GM06990 (cell line): ENCODE results near the gene TMEM233.
A peak's percentile ranks its signal among the peaks of the same experiment; 100 is the strongest.

Source experiments
- DNase-seq: peaks from one replicate; pipeline ENCODE4 v3.0.0-alpha.2; 2011; ENCODE audit not compliant: insufficient read length; ENCODE audit errors: extremely low read depth
- H3K27me3 ChIP-seq: replicated peaks from 2 replicates; pipeline ENCODE4 v1.6.0; 2011; ENCODE audit warnings: low read length; ENCODE audit not compliant: control insufficient read depth, insufficient read depth
- H3K36me3 ChIP-seq: 2 replicates; pipeline ENCODE4 v1.5.1; 2011; ENCODE audit warnings: low read length; ENCODE audit not compliant: control insufficient read depth, insufficient read depth
- H3K4me3 ChIP-seq: replicated peaks from 2 replicates; pipeline ENCODE4 v1.5.1; 2011; ENCODE audit warnings: low read depth, mild to moderate bottlenecking, control low read depth, low read length
- TF ChIP-seq, protein P1 (sequence below): IDR thresholded peaks from 2 replicates; pipeline ENCODE4 v1.5.1; 2011; ENCODE audit warnings: low read length, control low read depth, mild to moderate bottlenecking, inconsistent platforms; ENCODE audit not compliant: insufficient read depth, poor library complexity, severe bottlenecking

TMEM233 gene

DNA sequence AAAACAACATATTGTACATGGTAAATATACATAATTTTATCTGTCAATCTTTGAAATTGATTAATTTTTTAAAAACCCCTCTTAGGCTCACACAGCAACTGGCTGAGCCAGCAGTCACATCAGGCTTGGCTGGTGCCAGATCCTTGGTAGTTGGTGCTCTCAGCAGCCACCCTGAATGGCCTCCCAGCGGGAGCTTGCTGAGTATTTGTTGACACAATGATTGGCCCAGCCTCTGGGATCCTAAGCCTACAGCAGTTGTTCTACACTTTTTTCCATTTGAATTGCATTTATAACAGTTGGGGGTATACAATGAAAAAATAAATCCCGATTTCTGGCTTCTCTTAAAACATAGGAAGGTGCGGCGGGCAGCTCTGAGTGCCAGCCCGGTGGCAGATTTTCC is 85.5 kb downstream of the TMEM233 start:
- Histone ChIP-seq H3K4me3 (no peak overlapping the region), H3K36me3 (peaks cover 53% of the 10 kb centered on the region), H3K27me3 (no peaks in the 10 kb centered on the region)
- TF ChIP-seq, protein P1, sequence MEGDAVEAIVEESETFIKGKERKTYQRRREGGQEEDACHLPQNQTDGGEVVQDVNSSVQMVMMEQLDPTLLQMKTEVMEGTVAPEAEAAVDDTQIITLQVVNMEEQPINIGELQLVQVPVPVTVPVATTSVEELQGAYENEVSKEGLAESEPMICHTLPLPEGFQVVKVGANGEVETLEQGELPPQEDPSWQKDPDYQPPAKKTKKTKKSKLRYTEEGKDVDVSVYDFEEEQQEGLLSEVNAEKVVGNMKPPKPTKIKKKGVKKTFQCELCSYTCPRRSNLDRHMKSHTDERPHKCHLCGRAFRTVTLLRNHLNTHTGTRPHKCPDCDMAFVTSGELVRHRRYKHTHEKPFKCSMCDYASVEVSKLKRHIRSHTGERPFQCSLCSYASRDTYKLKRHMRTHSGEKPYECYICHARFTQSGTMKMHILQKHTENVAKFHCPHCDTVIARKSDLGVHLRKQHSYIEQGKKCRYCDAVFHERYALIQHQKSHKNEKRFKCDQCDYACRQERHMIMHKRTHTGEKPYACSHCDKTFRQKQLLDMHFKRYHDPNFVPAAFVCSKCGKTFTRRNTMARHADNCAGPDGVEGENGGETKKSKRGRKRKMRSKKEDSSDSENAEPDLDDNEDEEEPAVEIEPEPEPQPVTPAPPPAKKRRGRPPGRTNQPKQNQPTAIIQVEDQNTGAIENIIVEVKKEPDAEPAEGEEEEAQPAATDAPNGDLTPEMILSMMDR = no peak
- no peak for DNase-seq

DNA sequence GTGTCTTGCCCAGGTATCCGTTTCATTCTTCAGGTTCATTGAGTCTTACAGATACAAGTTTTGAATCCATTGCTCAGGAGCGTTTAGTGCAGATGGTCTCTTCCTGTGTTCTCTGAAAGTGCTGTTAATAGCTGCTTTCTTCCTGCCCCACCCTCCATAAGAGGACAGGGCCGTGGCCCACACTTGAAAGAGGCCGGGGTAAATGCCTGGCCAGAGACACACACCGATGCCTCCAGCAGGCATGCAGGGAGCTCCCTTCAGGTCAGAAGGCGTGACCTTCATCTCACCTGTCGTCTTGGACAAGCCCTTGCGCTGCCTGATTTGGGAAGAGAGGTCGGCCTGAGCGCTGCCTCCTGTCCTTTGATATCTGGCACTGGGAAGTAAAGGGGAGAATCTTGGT is 85.9 kb downstream of the TMEM233 start:
- TF ChIP-seq, protein P1 = no peak
- Histone ChIP-seq H3K36me3 (peaks cover 51% of the 10 kb centered on the region), H3K27me3 (no peaks in the 10 kb centered on the region), H3K4me3 (no peak overlapping the region)
- DNase-seq = no peak

DNA sequence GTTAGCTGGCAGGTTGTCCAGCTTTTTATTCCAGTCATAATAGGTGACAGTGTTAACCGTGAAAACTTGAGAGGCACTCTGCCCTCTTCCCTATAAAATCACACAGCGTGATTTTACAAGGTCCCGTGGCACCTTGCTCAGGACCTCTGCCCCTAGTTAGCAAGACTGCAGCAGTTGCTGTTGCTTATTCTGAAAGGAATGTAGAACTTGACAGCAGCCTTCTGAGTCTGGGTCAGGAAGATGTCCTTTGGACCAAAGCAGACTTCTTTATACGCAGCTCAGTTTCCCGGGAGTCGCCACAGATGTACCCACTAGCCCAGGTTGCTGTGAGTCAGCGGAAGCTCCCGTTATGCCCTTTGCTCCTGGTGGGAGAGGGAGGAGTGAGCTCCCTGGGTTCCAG is 87.5 kb downstream of the TMEM233 start:
- Histone ChIP-seq H3K4me3 (no peak overlapping the region), H3K36me3 (peaks cover 43% of the 10 kb centered on the region), H3K27me3 (no peaks in the 10 kb centered on the region)
- no peak for DNase-seq
- TF ChIP-seq, protein P1 = no peak

DNA sequence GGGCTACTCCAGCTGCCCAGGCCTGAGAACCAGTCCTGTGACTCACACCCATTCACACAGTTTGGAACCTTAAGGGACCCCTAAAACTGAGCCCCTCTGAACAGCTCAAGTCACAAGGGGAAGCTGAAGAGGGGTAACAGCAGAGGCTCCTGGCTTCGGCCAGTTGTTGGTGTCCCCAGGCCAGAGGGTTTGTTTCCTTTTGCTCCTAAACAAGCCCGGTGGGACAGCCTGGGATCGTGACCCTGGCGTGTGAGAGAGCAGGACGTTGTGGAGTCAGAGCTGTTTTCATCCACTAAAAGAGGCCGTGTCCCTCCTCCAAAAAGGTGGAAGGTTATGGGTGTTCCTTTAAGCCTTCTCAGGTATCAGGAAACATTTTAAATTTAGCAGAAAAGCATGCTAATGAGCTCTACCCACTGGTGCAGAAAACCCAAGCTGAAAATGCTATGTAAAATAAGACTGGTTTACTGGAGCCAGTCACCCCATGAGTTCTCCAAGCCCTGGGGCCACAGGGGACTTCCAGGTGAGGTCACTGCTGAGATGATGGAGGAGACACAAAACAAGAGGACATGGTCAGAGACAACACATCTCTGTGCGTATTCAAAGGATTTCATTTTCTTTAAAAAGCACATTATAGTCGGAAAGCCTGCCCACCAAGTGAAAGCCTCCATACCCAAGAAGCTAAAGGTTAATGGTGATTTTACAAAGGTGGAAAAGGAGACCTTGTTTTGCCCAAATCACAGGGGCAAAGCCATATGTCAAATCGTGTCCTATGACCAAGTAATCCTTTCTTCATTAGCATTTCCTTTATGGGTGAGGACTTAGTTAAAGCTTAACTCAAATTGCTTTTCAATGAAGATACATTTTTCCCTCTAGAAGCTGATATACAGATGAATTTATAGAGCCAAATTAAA is 88.4 kb downstream of the TMEM233 start:
- TF ChIP-seq, protein P1 = no peak
- DNase-seq = peak; percentile 43
- Histone ChIP-seq H3K27me3 (no peaks in the 10 kb centered on the region), H3K36me3 (peaks cover 36% of the 10 kb centered on the region), H3K4me3 (no peak overlapping the region)

DNA sequence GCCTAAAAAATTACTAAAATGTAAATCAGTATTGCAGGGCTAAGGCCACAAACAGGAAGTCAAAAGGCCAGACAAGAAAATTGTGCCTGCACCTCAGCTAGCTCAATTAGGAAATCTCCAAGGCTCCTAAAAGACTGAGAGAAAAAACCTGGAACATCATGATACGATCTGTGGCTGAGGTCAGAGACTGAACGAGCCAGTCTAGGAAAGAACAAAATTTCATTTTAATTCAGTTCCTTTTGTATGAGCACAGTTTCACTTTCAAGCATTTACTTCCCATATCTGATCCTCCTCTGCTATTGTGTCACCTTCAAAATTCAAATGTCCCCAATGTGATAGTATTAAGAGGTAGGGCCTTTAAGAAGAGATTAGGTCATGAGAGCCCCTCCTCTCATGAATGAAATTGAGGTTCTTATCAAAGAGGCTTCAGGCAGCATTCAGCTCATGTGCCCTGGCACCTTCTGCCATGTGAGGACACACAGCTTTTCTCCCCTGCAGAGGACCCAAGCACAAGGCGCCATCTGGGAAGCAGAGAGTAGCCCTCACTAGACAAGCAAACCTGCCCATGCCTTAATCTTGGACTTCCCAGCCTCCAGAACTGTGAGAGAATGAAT is 89.2 kb downstream of the TMEM233 start:
- no peak overlapping the region for H3K4me3 ChIP-seq
- H3K27me3 ChIP-seq = no peaks in the 10 kb centered on the region
- no peak for DNase-seq
- peaks cover 33% of the 10 kb centered on the region for H3K36me3 ChIP-seq
- TF ChIP-seq, protein P1 = no peak
